Measurements from ENCODE around the gene ZDHHC5.

DNA sequence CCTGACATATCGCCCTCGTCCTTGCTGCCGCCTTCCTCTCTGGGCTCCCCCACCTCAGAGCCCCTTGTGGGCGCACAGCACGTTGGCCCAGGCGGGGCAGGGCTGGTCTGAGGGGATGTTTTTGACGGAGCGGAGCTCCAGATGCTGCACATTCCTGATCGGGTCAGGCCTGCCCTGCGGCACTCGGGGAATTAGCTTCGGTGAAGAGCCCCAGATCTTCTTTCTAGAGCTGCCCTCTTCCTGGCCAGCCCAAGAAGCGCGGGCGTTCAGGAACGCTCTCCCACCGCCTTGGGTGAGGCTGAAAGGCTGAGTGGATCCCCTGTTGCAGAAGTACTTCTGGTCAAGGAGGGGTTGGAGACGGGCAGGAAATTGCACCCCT lies 30.3 kb upstream of the ZDHHC5 start:
- no peak for TF ChIP-seq CTCF (IDR thresholded peaks at IDR 0.05; ENCODE audit: insufficient read depth, low read depth, low read length)
- TF ChIP-seq EZH2 (IDR thresholded peaks at IDR 0.05; ENCODE audit: insufficient read depth, low read length), result no peak

Measured in astrocyte (in vitro differentiated cells and primary cell).